Mononuclear cell (primary cell): ENCODE data around the gene MZB1. TPM values are rescaled to one million over a fixed set of nuclear protein-coding genes. Genes with fewer than 3 reads are reported as not detected.

ENCODE experiments used
- H3K27me3 ChIP-seq: 2 replicates; pipeline ENCODE4 v1.6.0; 2011; ENCODE audit warnings: low read length, control low read depth; ENCODE audit not compliant: insufficient read depth
- H3K4me1 ChIP-seq: 2 replicates; pipeline ENCODE4 v1.5.1; 2011; ENCODE audit warnings: mild to moderate bottlenecking, low read length, control low read depth; ENCODE audit not compliant: insufficient read depth
- H3K4me3 ChIP-seq: 2 replicates; pipeline ENCODE4 v1.5.1; 2011; ENCODE audit warnings: mild to moderate bottlenecking, low read length, moderate library complexity
- H3K9me3 ChIP-seq: 2 replicates; pipeline ENCODE4 v1.5.1; 2011; ENCODE audit warnings: low read depth, mild to moderate bottlenecking, control low read depth, low read length
- total RNA-seq: library from RNA; depleted of rRNA; stranded (reverse); fragments of >200 nt; gene quantifications from one replicate; pipeline ENCODE4 v1.2.3, GENCODE V29; 2012

The MZB1 gene
- 2.9 TPM for total RNA-seq

DNA sequence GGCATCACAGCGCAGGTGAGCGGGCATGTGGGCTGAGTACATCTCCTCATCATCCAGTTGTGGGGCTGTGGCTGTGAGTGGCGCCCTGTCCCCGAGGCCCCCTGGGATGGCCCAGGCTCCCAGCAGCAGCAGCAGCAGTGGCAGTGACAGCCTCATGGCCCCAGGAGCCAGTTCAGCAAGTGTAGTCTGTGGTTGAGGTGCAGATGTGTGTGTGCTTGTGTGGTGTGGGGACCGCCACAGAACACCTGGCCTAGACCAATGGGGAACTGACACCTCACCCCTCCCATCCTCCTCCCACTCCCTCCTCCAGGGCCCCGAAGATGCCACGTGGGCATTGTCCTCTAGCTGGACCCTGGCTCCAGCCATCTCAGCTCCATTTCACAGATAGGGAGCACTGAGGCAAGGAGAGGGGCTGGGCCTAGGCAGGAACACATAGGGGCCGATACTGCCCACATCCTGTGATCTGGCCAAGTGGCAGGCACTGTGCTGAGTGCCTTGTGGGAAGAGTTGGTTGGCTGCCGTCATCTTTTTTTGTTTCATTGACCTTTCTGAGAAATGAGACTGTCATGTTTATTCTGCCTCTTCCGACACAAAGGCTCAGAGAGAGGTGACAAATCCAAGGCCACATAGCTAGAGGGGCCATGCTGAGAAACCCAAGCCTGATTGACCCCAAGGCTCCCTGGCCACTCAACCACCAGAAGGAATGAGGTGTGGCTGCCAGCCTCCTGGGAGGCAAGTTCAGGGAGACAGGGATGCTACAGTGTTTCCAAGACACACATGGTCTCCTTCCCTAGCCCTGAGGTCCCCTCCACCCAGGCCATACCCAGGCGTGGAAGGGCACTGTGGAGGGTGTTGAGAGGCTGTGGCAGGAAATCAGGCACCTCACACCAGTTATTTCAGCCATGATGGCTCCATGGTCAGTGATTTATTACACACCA is at the start of gene MZB1:
TSS of gene MZB1 (minus strand) at position 213 of the 938 bp plus-strand sequence. CDS start at position 156, 57 bp downstream.
- Histone ChIP-seq H3K4me3 (peak within 1 kb of the TSS; percentile 28), H3K4me1 (peaks cover 89% of the 10 kb centered on the region), H3K27me3 (peaks cover 10% of the 10 kb centered on the region), H3K9me3 (no peaks in the 10 kb centered on the region)

GRCh38 chr5:139439013-139439903 is 49.5 kb upstream of the MZB1 start, which contains the start of gene DNAJC18:
Gene DNAJC18, minus strand, starts transcription at chr5:139439525. Its CDS starts 80 bp downstream, at chr5:139439445.
- Histone ChIP-seq H3K9me3 (no peaks in the 10 kb centered on the region), H3K4me1 (peaks cover 22% of the 10 kb centered on the region), H3K27me3 (no peaks in the 10 kb centered on the region), H3K4me3 (peak within 1 kb of the TSS; percentile 94)

DNA sequence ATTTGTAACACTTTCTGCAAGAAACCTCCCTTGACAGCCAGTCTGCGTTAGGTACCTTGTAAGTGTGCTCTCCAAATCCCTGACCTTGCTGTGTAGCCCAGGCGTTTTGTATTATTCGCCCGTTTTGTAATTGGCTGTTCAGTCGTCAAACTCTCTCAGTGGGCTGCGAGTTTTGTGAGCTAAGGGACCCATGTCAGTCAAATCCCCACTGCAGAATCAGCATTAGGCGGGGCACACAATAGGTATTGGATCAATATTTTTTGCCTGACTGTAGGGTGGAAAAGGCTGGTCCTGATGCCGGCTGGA is 48.9 kb upstream of the MZB1 start:
- peaks cover 16% of the 10 kb centered on the region for H3K4me1 ChIP-seq
- no peak overlapping the region for H3K4me3 ChIP-seq
- H3K9me3 ChIP-seq, result no peaks in the 10 kb centered on the region
- H3K27me3 ChIP-seq, result no peaks in the 10 kb centered on the region

- Histone ChIP-seq H3K27me3 (no peaks in the 10 kb centered on the region), H3K9me3 (no peaks in the 10 kb centered on the region), H3K4me1 (peaks cover 13% of the 10 kb centered on the region), H3K4me3 (no peak overlapping the region)
Measured at GRCh38 chr5:139435676-139436075, 46.0 kb upstream of the MZB1 start.

DNA sequence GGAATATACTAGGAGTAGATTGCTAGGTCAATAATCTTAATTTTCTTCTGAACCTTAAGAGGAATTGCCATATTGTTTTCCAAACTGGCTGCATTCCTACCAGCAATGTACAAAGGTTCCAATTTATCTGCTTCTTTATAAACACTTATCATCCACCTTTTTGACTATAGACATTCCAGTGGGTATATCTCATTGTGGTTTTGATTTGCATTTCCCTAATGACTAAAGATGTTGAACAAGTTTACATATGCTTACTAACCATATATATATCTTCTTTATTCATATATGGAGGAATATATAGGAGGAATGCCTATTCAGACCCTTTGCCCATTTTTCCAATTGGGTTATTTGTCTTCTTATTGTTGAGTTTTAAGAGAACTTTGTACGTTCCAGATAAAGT is 42.0 kb upstream of the MZB1 start:
- H3K9me3 ChIP-seq, result no peaks in the 10 kb centered on the region
- H3K4me1 ChIP-seq, result no peaks in the 10 kb centered on the region
- H3K27me3 ChIP-seq, result no peaks in the 10 kb centered on the region
- H3K4me3 ChIP-seq, result no peak overlapping the region

- Histone ChIP-seq H3K27me3 (no peaks in the 10 kb centered on the region), H3K4me1 (no peaks in the 10 kb centered on the region), H3K9me3 (no peaks in the 10 kb centered on the region), H3K4me3 (no peak overlapping the region)
Measured at GRCh38 chr5:139430015-139430414, 40.3 kb upstream of the MZB1 start.

GRCh38 chr5:139426203-139426885 is 36.6 kb upstream of the MZB1 start:
- Histone ChIP-seq H3K27me3 (no peaks in the 10 kb centered on the region), H3K4me3 (no peak overlapping the region), H3K9me3 (no peaks in the 10 kb centered on the region), H3K4me1 (no peaks in the 10 kb centered on the region)

- Histone ChIP-seq H3K4me1 (no peaks in the 10 kb centered on the region), H3K9me3 (no peaks in the 10 kb centered on the region), H3K4me3 (no peak overlapping the region), H3K27me3 (no peaks in the 10 kb centered on the region)
Measured at GRCh38 chr5:139425497-139425896, 35.8 kb upstream of the MZB1 start.

DNA sequence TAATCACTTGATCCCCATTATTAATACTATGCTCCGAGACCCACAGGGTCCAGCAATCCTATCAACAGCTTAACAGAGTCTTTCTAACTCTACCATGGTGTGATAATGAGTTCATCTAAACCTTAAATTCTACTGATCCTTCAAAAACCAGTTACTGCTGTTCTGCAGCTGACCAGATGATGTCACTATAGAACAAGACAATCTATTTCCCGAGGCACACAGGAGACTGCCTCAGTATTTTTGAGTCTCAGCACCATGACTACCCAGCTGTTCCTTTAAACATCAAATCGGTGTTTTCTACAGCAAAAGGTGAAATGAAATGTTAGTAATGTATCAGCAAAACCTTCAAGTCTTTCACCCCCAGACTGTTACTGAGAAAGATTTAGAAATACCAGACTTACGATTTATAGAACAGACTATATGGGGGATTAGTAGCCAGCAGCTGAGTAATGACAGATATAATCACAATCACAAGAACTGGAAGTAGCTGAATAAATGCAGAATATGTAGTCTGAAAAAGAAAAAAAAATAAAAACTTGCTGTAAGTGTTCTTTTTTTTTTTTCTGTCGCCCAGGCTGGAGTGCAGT is 32.7 kb upstream of the MZB1 start:
- Histone ChIP-seq H3K27me3 (no peaks in the 10 kb centered on the region), H3K4me3 (no peak overlapping the region), H3K4me1 (no peaks in the 10 kb centered on the region), H3K9me3 (no peaks in the 10 kb centered on the region)

- Histone ChIP-seq H3K4me3 (no peak overlapping the region), H3K27me3 (no peaks in the 10 kb centered on the region), H3K4me1 (peaks cover 4% of the 10 kb centered on the region), H3K9me3 (no peaks in the 10 kb centered on the region)
Measured at GRCh38 chr5:139419226-139420192, 29.8 kb upstream of the MZB1 start.

GRCh38 chr5:139418793-139419192 is 29.1 kb upstream of the MZB1 start:
- no peaks in the 10 kb centered on the region for H3K9me3 ChIP-seq
- no peaks in the 10 kb centered on the region for H3K27me3 ChIP-seq
- H3K4me3 ChIP-seq, result no peak overlapping the region
- peaks cover 4% of the 10 kb centered on the region for H3K4me1 ChIP-seq

DNA sequence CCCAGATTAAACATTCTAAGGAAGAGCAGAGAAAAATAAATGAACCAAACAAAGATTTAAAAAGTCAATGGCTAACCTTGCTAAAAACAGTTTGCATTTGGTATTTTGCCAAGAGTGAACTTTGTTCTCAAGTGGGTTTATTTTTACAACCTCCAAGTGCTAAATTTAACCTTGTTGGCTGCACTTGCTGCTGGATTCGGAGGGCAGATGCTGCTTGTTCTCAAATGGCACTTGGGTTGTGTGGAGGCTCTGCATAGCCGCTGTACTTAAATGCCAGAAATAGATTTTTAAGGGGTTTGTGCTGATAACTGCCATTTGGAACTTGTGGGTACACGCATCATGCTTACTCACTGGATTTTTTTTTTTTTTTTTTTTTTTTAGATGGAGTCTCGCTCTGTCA is 27.5 kb upstream of the MZB1 start:
- Histone ChIP-seq H3K9me3 (no peaks in the 10 kb centered on the region), H3K4me3 (no peak overlapping the region), H3K4me1 (peaks cover 4% of the 10 kb centered on the region), H3K27me3 (no peaks in the 10 kb centered on the region)

- Histone ChIP-seq H3K4me3 (no peak overlapping the region), H3K4me1 (peaks cover 4% of the 10 kb centered on the region), H3K27me3 (no peaks in the 10 kb centered on the region), H3K9me3 (no peaks in the 10 kb centered on the region)
Measured at GRCh38 chr5:139416651-139417050, 26.9 kb upstream of the MZB1 start.

DNA sequence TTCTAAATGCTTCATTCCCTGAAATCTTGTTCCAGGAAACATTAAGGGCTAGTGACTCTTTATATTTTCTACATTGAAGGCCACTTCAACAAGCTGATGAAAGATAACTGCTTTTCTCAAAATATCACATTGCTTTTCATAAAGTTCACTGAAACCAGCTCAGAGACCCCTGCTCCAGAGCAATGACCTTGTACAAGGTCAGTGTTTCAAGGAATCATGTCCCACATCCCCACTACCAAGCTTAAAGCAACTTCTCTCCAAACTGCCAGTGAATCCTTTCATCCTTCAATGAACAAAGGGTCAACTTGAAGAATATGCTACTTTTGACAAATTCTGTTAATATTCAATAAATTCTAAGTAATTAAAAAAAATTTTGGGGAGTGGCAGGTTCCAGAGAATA is 26.2 kb upstream of the MZB1 start:
- peaks cover 4% of the 10 kb centered on the region for H3K4me1 ChIP-seq
- no peaks in the 10 kb centered on the region for H3K27me3 ChIP-seq
- no peak overlapping the region for H3K4me3 ChIP-seq
- no peaks in the 10 kb centered on the region for H3K9me3 ChIP-seq
